Activated CD4-positive, CD25-positive, alpha-beta regulatory T cell (primary cell): ENCODE measurements around the gene PPP4C.
"Not testable (repeated sequence)": the region's sequence is repeated elsewhere in the genome, so short reads cannot be mapped to it uniquely, and the experiment has no call there.

ENCODE experiments used
- DNase-seq, 4 experiments: peaks; one replicate each; lab custom pipeline; 2025; lab: John Stamatoyannopoulos, UW

Gene PPP4C

GRCh38 chr16:30125690-30126089 lies 49.9 kb downstream of the PPP4C start:
- not testable (repeated sequence) for DNase-seq

DNA sequence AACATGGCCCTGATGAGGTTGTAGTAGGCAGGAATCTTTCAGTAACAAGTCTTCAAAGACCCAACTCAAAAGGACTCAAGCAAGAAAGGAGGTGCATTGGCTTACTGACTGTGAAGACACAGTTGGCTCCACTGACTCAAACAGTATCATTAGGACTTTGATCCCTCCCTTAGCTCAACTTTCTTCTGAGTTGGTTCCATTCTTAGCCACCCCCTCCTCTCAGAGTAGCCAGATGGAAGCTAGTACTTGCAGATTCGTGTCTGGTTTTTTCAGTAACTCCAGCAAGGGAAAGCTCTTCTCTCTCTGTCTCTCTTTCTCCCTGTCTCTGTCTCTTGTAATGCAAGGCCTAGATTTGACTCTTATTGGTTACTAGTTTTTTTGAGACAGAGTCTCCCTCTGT lies 52.2 kb downstream of the PPP4C start:
- DNase-seq: no peak

DNA sequence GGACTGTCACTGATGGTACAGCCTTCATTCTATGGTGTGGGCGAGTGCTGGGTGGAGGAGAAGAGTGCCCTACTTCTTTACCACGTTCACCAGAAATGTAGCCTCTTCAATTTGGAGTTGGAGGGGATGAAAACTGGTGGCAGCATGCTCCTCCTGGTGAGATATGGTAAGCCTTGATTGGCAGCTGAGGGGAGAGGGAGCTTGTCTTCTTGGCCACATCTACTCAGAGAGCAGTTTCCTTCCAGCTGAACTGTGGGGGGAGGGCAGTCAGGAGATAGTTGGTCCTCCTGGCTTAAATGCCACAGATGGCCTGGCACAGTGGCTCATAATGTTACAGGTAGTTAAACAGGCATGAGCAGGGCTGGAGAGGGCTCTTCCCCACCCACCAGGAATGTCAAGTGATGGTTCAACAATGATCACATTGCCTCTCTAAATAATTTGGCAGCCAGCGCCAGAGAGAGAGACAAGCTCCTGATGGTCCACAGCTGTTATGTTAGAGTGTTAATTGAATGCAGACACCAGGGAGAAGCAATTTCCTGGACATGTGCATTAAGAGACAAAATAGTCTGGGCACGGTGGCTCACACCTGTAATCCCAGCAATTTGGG lies 56.2 kb downstream of the PPP4C start:
- no peak for DNase-seq

GRCh38 chr16:30132591-30132990 lies 56.8 kb downstream of the PPP4C start:
- no peak for DNase-seq
